Stimulated activated CD4-positive, alpha-beta T cell treated with anti-CD3 and anti-CD28 coated beads, Interleukin-1b, Interleukin-23, amount 100 ng/mL, for 24 hours (primary cell): Measurements from ENCODE around the gene RSL24D1.
A peak's percentile ranks its signal among the peaks of the same experiment; 100 is the strongest.

ENCODE experiments used
- DNase-seq, 4 experiments: peaks; one replicate each; pipeline ENCODE4 v3.0.0-alpha.2; 2020; ENCODE audit warnings: low read depth in 4 of 4, low spot score in 1 of 4

The RSL24D1 gene

GRCh38 chr15:55196458-55197361, at the start of gene RSL24D1:
Gene RSL24D1, minus strand, starts transcription at chr15:55196941. Its CDS starts 51 bp downstream, at chr15:55196890.
- peak; percentile 74 to 93 (median 92) for DNase-seq

DNA sequence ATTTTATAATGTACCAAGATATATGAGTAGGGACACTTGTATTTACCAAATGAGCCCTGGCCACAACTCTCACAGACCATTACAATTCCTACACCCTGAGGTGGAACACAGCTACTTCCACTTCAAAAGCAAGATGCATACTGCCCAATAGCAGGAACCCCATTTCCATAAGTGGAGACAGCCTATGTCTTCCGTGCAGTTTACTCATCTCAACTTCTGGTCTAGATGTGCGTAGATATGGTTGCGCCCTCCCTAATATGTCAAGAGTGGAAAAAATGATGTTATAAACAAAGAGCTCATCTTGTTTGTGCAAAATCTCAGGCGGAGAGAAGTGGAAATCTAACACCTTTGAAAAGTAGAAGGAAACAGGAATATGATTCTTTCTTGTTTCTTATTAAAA, 48.3 kb upstream of the RSL24D1 start:
- no peak for DNase-seq

DNA sequence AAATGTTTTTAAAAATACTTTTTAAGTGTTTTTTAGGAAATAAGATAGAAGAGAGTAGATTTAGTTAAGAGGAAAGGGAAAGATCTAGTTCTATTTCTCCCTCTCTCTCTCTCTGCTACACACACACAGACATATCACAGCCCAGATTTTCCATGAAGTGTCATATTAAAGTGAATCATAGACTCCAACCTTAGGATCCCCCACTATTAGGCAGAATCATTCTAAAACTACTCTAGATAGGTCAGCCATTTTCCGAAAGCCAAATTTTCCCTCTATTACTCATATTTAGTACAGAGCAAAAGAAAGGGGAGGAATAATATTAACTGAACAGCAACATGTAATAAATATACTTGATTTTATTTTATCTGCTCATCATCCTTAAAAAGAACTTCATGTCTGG, 45.1 kb upstream of the RSL24D1 start:
- DNase-seq, result no peak

DNA sequence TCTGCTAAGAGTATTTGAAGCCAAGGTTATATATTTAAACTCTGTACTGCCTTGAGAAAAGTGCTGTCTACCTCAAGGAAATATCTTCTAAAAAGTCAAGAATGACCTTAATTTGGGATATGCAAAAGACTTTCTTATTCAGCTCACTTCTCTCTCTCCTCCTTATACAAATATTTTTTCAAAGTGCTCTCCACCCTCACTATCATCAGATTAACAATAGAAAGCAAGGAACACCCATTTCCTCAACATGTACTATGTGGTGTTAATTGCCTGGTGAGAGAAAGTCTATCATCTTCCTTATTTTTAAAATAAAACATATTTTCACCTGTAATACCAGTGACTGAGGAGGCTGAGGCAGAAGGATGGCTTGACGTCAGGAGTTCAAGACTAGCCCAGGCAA, 44.4 kb upstream of the RSL24D1 start:
- no peak for DNase-seq

DNA sequence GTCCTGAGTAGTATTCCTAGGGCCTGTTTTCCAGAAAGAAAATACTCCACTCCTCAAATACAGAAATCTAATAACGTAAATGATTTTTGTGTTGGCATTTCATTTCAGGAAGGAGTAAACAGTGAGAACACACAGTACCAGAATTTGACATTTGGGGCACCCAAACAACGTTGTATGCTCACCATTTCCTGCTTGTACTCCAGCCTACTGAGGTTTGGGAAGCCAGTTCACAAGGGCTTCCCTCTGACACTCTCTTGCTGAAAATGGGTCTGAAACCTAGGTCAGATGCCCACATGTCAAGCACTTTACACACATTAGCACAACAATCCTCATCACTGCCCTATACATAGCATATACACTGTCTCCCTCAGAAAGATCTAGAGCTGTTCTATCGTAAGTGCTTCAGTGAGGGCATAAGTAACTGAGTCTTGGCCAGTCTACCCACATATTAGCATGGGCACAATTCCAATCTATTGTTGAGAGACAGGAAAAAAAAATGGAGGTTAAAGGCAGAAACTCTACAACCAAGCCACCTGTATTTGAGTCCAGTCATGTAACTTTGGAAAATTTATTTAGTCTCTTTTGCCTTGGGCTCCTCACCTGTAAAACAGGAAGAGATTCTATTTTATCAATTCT, 43.5 kb upstream of the RSL24D1 start:
- no peak for DNase-seq

- DNase-seq, result no peak
Measured at GRCh38 chr15:55239440-55240124, 42.8 kb upstream of the RSL24D1 start.

DNA sequence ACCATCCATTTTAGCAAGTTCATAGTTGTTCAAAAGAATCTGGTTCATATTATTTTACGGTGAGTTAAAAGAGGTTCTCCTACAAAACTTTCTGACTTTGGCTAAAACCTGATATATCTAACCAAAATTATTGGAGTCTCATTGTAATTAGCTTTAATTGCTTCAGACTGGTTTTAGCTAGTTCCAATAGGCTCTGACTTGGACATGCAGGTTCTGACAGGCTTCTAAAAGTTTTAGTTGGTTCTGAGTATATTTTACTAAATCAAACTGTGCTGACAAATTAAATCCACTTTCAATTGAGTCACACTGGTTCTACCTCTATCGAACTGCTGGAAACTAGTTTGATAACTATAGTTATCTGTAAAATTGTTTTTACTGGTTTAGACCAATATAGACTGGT, 42.1 kb upstream of the RSL24D1 start:
- DNase-seq, result no peak

DNA sequence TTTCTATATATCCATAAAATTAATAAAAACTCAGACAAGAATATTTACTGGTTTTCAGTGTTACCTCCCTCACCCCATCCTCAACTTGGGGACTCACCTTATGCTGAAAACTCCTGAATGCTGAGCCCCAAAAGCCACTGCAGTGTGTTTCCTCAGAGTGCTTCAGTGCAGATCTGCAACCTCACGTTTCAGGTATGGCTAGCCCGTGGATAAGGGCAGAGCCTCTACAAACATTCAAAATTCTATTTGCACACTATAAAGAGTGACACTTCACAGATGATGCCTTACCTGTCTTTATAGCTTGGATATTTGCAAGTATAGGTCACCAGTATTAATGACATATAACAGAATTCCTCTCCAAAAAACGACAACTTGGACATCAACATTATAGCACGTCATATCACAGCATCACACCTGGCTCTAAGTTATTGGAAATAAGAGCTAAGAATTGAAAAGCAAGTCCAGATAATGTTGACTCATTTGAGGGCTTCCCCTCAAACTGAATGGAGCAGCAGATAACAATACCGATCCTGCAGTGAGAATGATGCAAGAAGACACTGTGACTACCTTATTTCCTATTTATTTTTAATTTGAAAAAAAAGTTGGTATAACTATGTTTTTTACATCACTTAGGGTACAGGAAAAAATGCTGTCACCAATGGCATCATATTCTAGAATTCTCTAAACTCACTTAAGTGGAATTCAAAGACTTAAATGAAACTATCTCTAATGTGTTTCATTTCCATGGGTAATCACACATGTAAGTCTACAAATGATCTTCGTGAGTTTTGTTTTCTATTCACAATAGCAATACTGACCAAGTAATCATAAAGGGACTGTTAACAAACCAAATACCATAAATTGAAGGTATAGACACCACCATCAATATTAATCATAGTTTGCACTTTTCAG, 40.7 kb upstream of the RSL24D1 start:
- DNase-seq, result no peak

DNA sequence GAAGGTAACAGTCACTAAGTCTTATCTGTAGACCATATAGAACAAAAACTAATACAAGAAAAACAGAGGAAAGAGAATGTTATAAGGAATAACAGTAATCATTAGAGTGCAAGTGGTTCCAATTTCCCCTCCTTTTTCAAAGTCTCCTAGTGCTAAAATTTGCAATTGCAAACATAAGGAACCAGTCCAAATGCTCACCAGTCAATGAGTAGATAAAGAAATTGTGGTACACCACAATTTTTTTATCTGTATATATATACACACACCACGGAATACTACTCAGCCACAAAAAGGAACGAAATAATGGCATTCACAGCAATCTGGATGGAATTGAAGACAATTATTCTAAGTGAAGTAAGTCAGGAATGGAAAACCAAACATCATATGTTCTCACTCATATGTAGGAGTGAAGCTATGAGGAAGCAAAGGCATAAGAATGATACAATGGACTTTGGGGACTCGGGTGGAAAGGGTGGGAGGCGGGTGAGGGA, 38.9 kb upstream of the RSL24D1 start:
- no peak for DNase-seq

DNA sequence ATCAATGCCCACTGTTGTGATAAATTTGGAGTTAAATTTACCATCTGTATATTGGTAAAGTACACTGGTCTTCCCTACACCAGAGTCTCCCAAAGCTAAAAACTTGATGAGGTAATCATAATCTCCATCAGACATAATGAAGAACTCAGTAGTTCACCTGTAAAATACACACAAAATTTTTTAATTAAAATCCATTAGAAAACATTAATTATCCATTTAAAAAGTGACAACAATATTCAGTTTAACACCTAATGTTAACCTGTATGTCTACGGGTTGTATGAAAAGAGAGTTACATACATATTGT, 38.0 kb upstream of the RSL24D1 start:
- DNase-seq, result no peak

- no peak for DNase-seq
Measured at GRCh38 chr15:55234104-55234799, 37.5 kb upstream of the RSL24D1 start.

GRCh38 chr15:55231455-55231854, 34.7 kb upstream of the RSL24D1 start:
- DNase-seq, result no peak

- DNase-seq, result no peak
Measured at GRCh38 chr15:55230953-55231352, 34.2 kb upstream of the RSL24D1 start.

- DNase-seq, result no peak
Measured at GRCh38 chr15:55230051-55230670, 33.4 kb upstream of the RSL24D1 start.

- DNase-seq, result no peak
Measured at GRCh38 chr15:55226127-55226526, 29.4 kb upstream of the RSL24D1 start.

- no peak for DNase-seq
Measured at GRCh38 chr15:55224892-55225291, 28.2 kb upstream of the RSL24D1 start.

DNA sequence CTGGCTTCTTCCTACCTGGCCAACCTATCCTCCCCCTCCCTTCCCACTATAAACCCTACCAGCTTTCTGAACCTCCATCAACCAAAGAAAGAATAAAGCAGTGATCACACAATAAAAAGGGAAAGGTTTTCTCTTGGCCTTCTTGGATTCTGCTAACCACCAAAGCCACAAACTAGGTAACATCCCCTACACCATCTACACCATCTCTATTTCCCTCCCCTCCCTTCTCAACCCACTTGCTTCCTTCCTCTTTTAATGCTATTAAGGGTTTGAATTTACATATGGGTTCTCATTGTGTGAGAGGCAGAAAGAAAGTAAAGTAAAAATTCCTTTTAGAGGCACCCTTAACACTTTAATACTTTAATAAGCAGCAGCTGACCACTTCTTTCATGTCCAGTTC, 25.8 kb upstream of the RSL24D1 start:
- DNase-seq, result no peak

DNA sequence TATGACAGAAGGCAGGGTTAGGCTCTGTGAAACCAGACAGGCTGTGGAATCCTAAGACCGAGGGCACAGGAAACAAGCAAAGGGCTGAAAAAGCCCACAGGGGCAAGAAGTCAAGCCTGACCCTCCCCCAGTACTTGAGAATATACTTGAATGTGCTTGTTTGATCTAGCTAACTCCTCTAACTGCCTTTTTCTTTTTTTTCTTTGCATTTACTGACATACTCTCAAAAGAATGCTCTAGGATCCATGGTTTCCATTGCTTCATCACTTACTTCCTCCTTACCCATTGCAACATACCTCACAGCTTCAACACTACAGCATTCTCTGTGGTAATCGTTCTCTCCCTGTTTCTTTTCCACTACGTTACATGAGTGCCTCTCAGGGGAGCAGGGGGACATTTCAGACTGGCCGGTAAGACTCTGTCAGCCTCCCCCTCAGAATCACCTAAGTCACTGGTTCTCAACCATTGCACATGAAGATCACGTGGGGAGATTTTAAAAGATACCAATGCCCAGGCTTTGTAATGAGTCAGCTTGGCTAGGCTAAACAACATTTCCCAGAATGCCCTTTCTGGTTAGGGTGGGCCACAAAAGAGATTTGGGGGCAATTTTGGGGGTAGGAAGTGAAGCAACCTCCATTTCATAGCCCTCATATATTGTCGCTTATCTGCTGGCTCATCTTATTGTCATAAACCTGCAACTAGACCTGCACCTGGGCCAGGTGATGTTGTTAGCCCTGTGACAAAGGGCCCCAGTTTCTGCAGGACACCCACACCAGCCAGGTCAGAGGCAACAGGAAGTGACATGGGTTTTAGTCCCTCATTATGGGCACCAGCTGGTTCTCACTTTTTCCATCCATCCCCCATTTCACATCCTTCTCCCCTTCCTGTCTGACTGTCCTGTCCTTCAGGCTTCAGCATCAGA, 24.6 kb upstream of the RSL24D1 start:
- peak in 1 of 4 experiments; percentile 15 for DNase-seq

DNA sequence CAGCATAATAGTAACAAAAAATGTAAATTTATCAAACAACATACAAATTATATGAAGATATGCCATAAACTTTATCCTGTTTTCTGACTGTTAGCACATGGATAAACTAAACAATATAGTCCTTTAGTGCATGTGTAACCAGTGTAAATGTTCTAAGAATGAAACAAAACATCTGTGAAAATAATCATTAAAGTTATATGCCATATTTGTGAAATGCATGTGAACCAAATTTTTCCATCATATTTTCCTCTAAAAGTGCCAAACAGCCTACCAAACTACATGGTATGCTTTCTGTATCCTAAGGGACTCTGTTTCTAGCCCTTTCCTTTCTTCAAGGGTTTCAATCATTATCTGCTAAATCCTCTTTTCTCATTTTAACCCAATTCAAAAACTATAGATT, 23.9 kb upstream of the RSL24D1 start:
- DNase-seq, result no peak
